Upper lobe of right lung (tissue), 1 donor: ENCODE data around the gene NMT1. TPM values are rescaled to one million over a fixed set of nuclear protein-coding genes. Genes with fewer than 3 reads are reported as not detected.

Experiments
- ATAC-seq: fragments of 200-7000 bp; cut with Tn5 transposase; one replicate; pipeline ENCODE4 v1.9.1; 2020; ENCODE audit warnings: mild to moderate bottlenecking, moderate library complexity
- DNase-seq: peaks from one replicate; pipeline ENCODE4 v3.0.0-alpha.2; 2020
- H3K27ac ChIP-seq: fragments of 200-600 bp; one replicate; pipeline ENCODE4 v1.8.0; 2022
- H3K27me3 ChIP-seq: fragments of 200-600 bp; one replicate; pipeline ENCODE4 v1.8.0; 2022; ENCODE audit warnings: mild to moderate bottlenecking
- H3K36me3 ChIP-seq: fragments of 200-600 bp; one replicate; pipeline ENCODE4 v1.8.0; 2022
- H3K4me1 ChIP-seq: fragments of 200-600 bp; one replicate; pipeline ENCODE4 v1.8.0; 2022
- H3K4me3 ChIP-seq: fragments of 200-600 bp; one replicate; pipeline ENCODE4 v1.8.0; 2022; ENCODE audit warnings: mild to moderate bottlenecking
- H3K9me3 ChIP-seq: fragments of 200-600 bp; one replicate; pipeline ENCODE4 v1.8.0; 2022
- intact Hi-C: fragments of 100-400 bp; cut with DNase I; formaldehyde crosslinking; loops from one replicate; pipeline ENCODE4 v1.11.0; 2022
- total RNA-seq: library from RNA; stranded (reverse); fragmentation: NEBNext Ultra II Directional; extraction: Animal tissue kit (Norgen Biotek cat#: 25700); gene quantifications from one replicate; pipeline ENCODE4 v1.2.1, GENCODE V29; 2021
- TF ChIP-seq, protein P1 (sequence below): fragments of 200-600 bp; IDR thresholded peaks from one replicate; pipeline ENCODE4 v1.8.0; 2022; ENCODE audit warnings: antibody characterized with exemption
- donor health status: DM: no; HTN: yes; CAD: no; lungs with severe emphysema.

NMT1 gene
- total RNA-seq, 1 donor from 2014 or later, result 107 TPM

DNA sequence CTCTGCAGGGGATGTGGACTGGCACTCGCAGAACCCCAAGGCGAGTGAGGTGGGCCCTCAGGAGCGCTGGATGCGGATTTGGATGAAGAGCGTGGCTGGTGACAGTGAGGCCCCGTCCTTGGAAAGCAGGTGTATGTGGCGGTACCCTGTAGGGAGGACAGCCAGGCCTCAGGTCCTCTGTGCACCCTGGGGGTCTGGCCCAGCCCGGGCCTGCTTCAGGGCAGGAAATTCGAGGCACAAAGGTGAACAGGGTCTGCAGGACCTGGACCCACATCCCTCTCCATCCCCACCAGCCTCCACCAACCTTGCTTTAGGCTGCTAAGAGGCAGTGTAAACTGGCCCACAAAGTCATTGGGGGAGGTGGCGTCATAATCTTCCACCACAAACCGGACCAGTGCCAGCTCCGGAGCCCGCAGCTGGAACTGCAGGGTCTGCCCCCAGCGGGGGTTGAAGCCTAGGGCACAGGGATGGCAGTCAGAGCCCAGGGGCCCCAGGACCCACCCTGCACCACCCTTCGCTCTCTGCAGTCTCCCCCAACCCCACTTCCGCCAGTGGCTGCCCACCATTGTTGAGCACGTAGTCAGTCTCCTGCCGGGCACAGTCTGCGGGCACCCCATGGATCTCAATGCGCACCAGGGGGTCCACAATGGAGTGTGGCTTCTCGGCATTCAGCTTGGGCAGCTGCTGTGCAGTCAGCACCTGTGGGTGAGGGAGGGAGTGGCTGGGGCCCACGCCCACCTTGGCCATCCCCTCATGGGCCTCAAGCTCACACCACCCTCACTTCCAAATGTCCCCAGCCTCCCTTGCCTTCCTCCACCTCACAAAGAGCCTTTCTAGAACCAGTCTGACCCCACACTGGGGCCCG, 51.7 kb downstream of the NMT1 start:
- intact Hi-C loops, result loop anchor here (10.0 kb wide), 1 partner anchor 198 kb away; the partner anchor contains the start of gene GFAP

DNA sequence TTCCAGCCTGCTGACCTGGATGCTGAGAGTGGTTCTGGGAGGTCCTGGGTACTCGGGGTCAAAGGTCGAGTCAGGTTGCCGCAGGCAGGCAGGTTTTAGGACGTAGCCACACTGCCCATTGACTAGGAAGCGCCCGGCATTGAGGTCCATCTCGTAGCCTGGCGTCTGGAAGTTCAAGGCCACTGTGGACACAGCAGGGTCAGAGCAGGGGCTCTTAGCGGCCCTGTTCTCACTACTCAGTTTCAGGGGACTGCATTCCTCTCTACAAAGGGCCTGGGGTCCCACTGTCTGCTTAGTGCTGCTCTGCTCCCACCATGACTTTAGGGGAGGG, 52.3 kb downstream of the NMT1 start:
- TF ChIP-seq, protein P1, sequence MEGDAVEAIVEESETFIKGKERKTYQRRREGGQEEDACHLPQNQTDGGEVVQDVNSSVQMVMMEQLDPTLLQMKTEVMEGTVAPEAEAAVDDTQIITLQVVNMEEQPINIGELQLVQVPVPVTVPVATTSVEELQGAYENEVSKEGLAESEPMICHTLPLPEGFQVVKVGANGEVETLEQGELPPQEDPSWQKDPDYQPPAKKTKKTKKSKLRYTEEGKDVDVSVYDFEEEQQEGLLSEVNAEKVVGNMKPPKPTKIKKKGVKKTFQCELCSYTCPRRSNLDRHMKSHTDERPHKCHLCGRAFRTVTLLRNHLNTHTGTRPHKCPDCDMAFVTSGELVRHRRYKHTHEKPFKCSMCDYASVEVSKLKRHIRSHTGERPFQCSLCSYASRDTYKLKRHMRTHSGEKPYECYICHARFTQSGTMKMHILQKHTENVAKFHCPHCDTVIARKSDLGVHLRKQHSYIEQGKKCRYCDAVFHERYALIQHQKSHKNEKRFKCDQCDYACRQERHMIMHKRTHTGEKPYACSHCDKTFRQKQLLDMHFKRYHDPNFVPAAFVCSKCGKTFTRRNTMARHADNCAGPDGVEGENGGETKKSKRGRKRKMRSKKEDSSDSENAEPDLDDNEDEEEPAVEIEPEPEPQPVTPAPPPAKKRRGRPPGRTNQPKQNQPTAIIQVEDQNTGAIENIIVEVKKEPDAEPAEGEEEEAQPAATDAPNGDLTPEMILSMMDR, result no peak
- Histone ChIP-seq H3K4me3 (no peak overlapping the region), H3K27me3 (no peaks in the 10 kb centered on the region), H3K27ac (no peak overlapping the region), H3K9me3 (no peaks in the 10 kb centered on the region), H3K4me1 (no peaks in the 10 kb centered on the region), H3K36me3 (no peaks in the 10 kb centered on the region)
- ATAC-seq, result no peak
- no peak for DNase-seq
- intact Hi-C loops, result loop anchor here (10.0 kb wide), 1 partner anchor 199 kb away; the partner anchor contains the start of gene GFAP

More for the DNA sequence above, 51.7 kb downstream of the NMT1 start:
- no peaks in the 10 kb centered on the region for H3K36me3 ChIP-seq
- DNase-seq (no peak), ATAC-seq (no peak)
- TF ChIP-seq, protein P1, result no peak
- H3K27ac ChIP-seq, result no peak overlapping the region
- no peaks in the 10 kb centered on the region for H3K9me3 ChIP-seq
- no peak overlapping the region for H3K4me3 ChIP-seq
- H3K27me3 ChIP-seq, result no peaks in the 10 kb centered on the region
- H3K4me1 ChIP-seq, result no peaks in the 10 kb centered on the region

DNA sequence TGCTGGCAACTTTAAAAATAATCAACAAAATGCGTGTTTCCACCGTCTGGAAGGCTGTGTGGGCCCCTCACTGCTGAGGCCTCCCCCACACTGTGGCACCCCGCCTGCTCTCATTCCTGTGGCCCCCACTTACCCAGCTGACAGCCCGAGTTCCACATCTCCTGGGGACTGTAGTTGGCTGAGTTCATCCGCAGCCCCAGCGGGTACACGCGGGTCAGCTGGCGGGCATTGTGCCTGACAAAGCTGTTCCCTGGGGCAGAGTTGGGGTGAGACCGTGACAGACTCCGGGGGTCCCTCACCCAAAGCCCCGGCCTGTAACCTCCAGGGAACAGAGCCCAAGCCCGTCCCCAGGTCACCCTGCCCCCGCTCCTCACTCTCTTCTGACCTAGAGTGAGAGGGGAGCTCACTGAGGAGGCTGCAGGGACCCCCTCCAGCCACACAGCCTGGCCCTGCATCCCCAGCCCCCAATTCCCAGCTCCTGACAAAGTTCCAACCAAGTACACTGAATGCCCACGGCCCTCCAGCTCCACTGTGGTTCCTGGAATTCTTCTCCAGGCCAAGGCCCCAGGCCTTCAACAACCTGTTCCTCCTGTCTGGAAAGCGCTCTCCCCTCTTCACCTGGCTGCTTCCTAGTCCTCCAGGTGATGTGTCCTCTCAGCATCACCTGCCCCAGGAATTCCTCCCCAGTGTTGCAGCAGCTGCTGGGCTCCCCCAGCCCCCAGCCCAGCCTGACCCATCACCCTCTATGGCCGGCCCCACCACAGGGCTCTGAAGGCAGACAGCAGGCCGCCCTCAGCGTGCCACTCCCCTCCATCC, 53.2 kb downstream of the NMT1 start:
- TF ChIP-seq, protein P1, result no peak
- no peak overlapping the region for H3K27ac ChIP-seq
- ATAC-seq, result no peak
- intact Hi-C loops, result loop anchor here (10.0 kb wide), 1 partner anchor 200 kb away; the partner anchor contains the start of gene GFAP
- no peaks in the 10 kb centered on the region for H3K4me1 ChIP-seq
- H3K27me3 ChIP-seq, result no peaks in the 10 kb centered on the region
- no peaks in the 10 kb centered on the region for H3K9me3 ChIP-seq
- no peak overlapping the region for H3K4me3 ChIP-seq
- no peaks in the 10 kb centered on the region for H3K36me3 ChIP-seq
- DNase-seq, result no peak

DNA sequence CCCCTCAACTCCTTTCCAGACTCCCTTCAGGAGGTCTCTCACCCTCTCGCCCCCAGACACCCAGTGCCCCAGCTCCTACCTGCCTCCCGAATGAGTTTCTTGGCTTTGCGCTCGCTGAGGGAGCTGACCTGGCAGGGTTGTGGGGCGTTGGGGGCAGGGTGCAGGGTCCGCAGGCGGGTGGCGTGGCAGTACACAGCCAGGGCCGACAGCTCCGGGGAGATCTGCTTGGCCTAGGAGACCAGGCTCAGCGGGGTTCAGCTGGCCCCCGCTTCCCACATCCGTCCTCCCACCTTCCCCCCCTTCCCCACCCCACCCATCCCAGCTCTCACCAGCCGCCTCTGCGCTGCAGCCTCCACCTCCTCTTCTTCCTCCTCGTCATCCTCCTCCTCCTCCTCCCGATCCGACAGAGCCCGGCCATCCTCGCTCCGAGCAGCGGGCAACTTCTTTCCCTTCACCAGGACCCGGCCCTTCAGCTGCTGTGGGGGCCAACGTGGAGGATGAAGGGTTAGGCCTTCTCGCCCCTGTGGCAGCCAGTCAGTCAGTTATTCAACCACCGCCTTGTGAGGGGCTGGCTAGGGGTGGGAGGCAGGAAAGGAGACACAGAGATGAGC, 54.0 kb downstream of the NMT1 start:
- intact Hi-C loops, result loop anchor here (10.0 kb wide), 1 partner anchor 200 kb away; the partner anchor contains the start of gene GFAP
- no peaks in the 10 kb centered on the region for H3K36me3 ChIP-seq

DNA sequence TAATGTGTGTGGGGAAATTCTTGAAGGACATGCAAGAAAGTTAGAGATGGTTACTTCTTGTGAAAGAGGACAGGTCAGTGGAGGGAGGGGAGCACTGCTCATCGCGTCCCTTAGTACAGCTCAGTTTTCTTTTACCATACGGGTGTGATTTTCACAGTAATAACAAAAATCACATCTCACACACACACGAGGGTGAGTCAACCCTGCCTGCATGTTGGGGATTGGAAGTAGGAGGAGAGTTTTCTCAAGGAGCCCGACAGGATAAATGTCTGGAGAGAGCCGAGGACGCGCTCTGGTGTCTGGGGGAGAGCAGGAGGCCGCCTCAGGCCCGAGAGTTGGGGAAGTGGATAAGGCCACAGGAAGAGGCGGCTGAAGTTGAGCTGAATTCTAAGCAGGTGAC, 54.8 kb downstream of the NMT1 start:
- DNase-seq, result no peak
- intact Hi-C loops, result loop anchor here (10.0 kb wide), 1 partner anchor 201 kb away; the partner anchor contains the start of gene GFAP
- Histone ChIP-seq H3K4me3 (no peak overlapping the region), H3K4me1 (no peaks in the 10 kb centered on the region), H3K27ac (no peak overlapping the region), H3K36me3 (no peaks in the 10 kb centered on the region), H3K9me3 (no peaks in the 10 kb centered on the region), H3K27me3 (no peaks in the 10 kb centered on the region)
- TF ChIP-seq, protein P1, result no peak
- no peak for ATAC-seq

More for the DNA sequence above, 54.0 kb downstream of the NMT1 start:
- DNase-seq, result no peak
- Histone ChIP-seq H3K4me3 (no peak overlapping the region), H3K27me3 (no peaks in the 10 kb centered on the region), H3K9me3 (no peaks in the 10 kb centered on the region), H3K4me1 (no peaks in the 10 kb centered on the region), H3K27ac (no peak overlapping the region)
- no peak for ATAC-seq
- TF ChIP-seq, protein P1, result no peak
